MM.1S (cell line): ENCODE measurements around the gene TMEM59L.

Source experiments
- EZH2 ChIP-seq: fragments of 300-600 bp; sonication (generic); optimal IDR thresholded peaks from 2 replicates; pipeline ENCODE3; 2017; ENCODE audit warnings: low read depth, mild to moderate bottlenecking, antibody characterized with exemption, low read length, mixed read lengths
- EZH2phosphoT487 ChIP-seq: fragments of 300-600 bp; sonication (generic); IDR thresholded peaks from 2 replicates; pipeline ENCODE4 v1.6.1; 2018; ENCODE audit warnings: antibody characterized with exemption, low read length
- TF ChIP-seq, protein P1 (sequence below): fragments of 300-600 bp; sonication (generic); IDR thresholded peaks from 2 replicates; pipeline ENCODE4 v1.5.1; 2016; ENCODE audit warnings: antibody characterized with exemption, low read length, mixed read lengths

GRCh38 chr19:18587561-18587960 is 25.1 kb upstream of the TMEM59L start:
- TF ChIP-seq, protein P1, sequence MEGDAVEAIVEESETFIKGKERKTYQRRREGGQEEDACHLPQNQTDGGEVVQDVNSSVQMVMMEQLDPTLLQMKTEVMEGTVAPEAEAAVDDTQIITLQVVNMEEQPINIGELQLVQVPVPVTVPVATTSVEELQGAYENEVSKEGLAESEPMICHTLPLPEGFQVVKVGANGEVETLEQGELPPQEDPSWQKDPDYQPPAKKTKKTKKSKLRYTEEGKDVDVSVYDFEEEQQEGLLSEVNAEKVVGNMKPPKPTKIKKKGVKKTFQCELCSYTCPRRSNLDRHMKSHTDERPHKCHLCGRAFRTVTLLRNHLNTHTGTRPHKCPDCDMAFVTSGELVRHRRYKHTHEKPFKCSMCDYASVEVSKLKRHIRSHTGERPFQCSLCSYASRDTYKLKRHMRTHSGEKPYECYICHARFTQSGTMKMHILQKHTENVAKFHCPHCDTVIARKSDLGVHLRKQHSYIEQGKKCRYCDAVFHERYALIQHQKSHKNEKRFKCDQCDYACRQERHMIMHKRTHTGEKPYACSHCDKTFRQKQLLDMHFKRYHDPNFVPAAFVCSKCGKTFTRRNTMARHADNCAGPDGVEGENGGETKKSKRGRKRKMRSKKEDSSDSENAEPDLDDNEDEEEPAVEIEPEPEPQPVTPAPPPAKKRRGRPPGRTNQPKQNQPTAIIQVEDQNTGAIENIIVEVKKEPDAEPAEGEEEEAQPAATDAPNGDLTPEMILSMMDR, result no peak
- no peak for TF ChIP-seq EZH2
- TF ChIP-seq EZH2phosphoT487, result no peak
